ENCODE measurements around the gene GPR160. TPM values are rescaled to one million over a fixed set of nuclear protein-coding genes. Genes with fewer than 3 reads are reported as not detected.
"Not testable (repeated sequence)": the region's sequence is repeated elsewhere in the genome, so short reads cannot be mapped to it uniquely, and the experiment has no call there.

GPR160 gene
- total RNA-seq, 1 experiment from 2014 or later, result 0.40 TPM

GRCh38 chr3:170012683-170013400 is 25.0 kb upstream of the GPR160 start:
- H3K36me3 ChIP-seq, result no peaks in the 10 kb centered on the region
- no peaks in the 10 kb centered on the region for H3K27me3 ChIP-seq
- no peaks in the 10 kb centered on the region for H3K4me1 ChIP-seq
- no peak for DNase-seq
- no peak overlapping the region for H3K27ac ChIP-seq
- no peak overlapping the region for H3K4me3 ChIP-seq
- no peaks in the 10 kb centered on the region for H3K9me3 ChIP-seq (replicated peaks)

DNA sequence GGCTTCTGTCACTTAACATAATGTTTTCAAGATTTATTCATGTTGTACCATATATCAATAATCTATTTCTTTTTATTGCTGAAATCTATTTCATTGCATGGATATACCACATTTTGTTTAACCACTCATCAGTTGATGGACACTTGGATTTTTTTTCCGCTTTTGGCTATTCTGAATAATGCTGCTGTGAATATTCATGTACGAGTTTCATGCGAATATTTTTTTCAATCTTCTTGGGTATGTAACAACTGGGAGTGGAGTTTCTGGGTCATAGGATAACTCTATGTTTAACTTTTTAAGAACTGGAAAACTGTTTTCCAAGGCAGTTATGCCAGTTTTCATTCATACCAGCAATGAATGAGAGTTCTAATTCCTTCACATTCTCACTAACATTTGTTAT is 21.7 kb upstream of the GPR160 start:
- no peak for DNase-seq
- Histone ChIP-seq H3K4me3 (no peak overlapping the region), H3K27ac (no peak overlapping the region), H3K36me3 (no peaks in the 10 kb centered on the region), H3K27me3 (no peaks in the 10 kb centered on the region), H3K4me1 (no peaks in the 10 kb centered on the region), H3K9me3 (replicated peaks) (no peaks in the 10 kb centered on the region)

- not testable (repeated sequence) for H3K27ac ChIP-seq; H3K9me3 ChIP-seq (replicated peaks); H3K36me3 ChIP-seq; H3K27me3 ChIP-seq; H3K4me3 ChIP-seq; DNase-seq; H3K4me1 ChIP-seq
Measured at GRCh38 chr3:170019306-170019705, 18.5 kb upstream of the GPR160 start.

- Histone ChIP-seq H3K36me3 (no peaks in the 10 kb centered on the region), H3K4me1 (no peaks in the 10 kb centered on the region), H3K27me3 (no peaks in the 10 kb centered on the region), H3K27ac (no peak overlapping the region), H3K4me3 (no peak overlapping the region), H3K9me3 (replicated peaks) (no peaks in the 10 kb centered on the region)
- no peak for DNase-seq
Measured at GRCh38 chr3:170021083-170021482, 16.7 kb upstream of the GPR160 start.

DNA sequence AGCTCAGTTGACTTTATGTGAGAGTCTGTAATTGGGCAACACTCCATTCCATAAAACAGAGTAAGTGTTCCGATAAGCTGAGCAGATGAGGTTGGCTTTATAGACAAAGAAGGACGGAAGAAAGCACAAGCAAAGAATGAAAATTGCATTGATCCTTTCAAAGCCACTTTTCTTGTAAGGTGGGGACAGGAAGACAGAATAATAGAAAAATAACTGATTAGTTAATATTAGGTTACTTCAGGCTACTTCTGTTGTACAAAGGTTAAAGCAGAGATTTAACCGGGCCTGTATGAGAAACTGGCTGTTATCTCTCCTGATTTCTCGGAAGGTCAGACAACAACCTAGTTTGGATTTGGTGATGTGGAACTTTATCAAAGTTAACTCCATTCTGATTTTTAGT is 15.5 kb upstream of the GPR160 start:
- DNase-seq, result no peak
- Histone ChIP-seq H3K27ac (no peak overlapping the region), H3K4me3 (no peak overlapping the region), H3K4me1 (no peaks in the 10 kb centered on the region), H3K9me3 (replicated peaks) (no peaks in the 10 kb centered on the region), H3K36me3 (no peaks in the 10 kb centered on the region), H3K27me3 (no peaks in the 10 kb centered on the region)

DNA sequence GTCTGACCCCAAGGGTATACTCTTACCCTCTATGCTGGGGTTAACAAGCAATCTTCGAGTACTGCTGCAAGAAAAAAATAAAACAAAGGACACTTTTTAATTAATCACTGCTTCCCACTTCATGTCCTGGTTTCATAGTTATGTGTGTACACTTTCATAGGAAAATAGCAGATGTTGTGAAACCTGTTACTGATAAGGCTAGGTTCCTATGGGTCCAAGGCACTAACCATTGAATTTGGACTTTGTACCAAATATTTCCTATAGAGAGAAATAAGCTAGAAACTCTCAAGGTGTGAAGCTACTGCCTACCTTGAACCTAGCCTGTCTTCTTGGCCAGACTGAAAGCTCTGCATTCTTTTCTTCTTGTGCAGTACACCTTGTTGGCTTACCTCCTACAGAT is 14.6 kb upstream of the GPR160 start:
- Histone ChIP-seq H3K4me3 (no peak overlapping the region), H3K9me3 (replicated peaks) (no peaks in the 10 kb centered on the region), H3K4me1 (no peaks in the 10 kb centered on the region), H3K27ac (no peak overlapping the region), H3K27me3 (no peaks in the 10 kb centered on the region), H3K36me3 (no peaks in the 10 kb centered on the region)
- DNase-seq, result no peak

DNA sequence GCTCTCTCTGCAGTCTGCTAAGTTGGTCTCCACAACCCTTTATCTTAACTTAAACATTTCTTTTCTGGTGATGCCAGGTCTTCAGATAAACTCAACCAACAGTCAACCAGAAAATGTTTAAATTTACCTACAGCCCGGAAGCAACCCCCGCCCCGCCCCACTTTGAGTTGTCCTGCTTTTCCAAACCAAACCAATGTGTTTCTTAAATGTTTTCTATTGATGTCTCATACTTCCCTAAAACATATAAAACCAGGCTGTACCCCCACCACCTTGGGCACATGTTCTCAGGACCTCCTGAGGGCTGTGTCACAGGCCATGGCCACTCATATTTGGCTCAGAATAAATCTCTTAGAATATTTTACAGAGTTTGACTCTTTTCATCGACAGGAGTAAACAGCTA is 13.2 kb upstream of the GPR160 start:
- no peak for DNase-seq
- Histone ChIP-seq H3K4me3 (no peak overlapping the region), H3K27me3 (no peaks in the 10 kb centered on the region), H3K27ac (no peak overlapping the region), H3K4me1 (no peaks in the 10 kb centered on the region), H3K9me3 (replicated peaks) (no peaks in the 10 kb centered on the region), H3K36me3 (no peaks in the 10 kb centered on the region)

- H3K9me3 ChIP-seq (replicated peaks), result no peaks in the 10 kb centered on the region
- no peak for DNase-seq
- H3K27ac ChIP-seq, result no peak overlapping the region
- no peak overlapping the region for H3K4me3 ChIP-seq
- no peaks in the 10 kb centered on the region for H3K27me3 ChIP-seq
- no peaks in the 10 kb centered on the region for H3K4me1 ChIP-seq
- H3K36me3 ChIP-seq, result no peaks in the 10 kb centered on the region
Measured at GRCh38 chr3:170027233-170028102, 10.3 kb upstream of the GPR160 start.

DNA sequence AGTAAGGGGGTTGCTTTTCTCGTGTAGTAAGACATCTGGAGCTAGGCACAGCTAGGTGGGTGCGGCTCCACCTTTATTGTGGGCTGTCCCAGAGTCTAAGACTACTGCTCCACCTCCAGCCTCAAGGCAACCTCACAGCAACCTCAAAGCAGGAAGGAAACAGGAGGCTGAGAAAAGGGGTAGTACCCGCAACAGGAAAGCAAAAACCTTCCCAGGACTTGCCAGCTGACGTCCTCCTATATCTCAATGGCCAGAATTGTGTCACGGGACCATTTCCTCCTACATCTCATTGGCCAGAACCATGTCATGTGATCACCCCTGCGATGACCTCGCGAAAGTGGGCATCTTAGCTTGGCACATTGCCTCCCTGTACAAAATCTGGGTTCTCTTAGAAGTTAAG is 4.3 kb upstream of the GPR160 start:
- Histone ChIP-seq H3K9me3 (replicated peaks) (no peaks in the 10 kb centered on the region), H3K27ac (no peak overlapping the region), H3K27me3 (no peaks in the 10 kb centered on the region), H3K4me1 (no peaks in the 10 kb centered on the region), H3K4me3 (no peak overlapping the region), H3K36me3 (no peaks in the 10 kb centered on the region)
- DNase-seq, result no peak

DNA sequence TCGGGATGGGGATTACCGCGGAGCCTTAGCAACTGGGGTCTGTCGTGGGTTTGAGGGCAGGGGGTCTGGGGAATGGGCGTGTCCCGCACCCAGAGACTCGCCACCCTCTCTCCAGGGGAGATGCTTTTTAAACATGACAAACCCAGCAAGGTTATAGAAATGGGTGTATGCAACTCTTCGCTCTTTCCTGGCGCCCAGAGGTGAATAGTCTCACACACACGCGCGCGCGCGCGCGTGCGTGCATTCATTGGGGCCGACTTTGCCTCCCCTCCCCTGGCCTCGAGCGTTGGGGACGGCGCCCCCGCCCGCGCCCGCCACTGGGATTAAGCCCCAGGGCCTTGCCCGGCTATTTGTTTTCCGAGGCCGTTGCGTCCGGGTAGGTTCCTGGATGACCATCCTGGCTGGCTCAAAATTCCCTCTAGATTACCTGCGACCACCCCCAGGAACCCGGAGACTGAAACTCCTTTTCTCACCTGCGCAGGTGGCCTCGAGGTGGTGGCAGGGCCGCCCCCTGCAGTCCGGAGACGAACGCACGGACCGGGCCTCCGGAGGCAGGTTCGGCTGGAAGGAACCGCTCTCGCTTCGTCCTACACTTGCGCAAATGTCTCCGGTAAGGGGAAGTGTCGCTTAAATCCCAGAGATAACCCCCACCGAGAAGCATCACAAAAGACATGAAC is 777 bp downstream of the GPR160 start:
- no peaks in the 10 kb centered on the region for H3K4me1 ChIP-seq
- no peak for DNase-seq
- H3K27ac ChIP-seq, result no peak overlapping the region
- peak overlapping the region; percentile 54 for H3K4me3 ChIP-seq
- no peaks in the 10 kb centered on the region for H3K27me3 ChIP-seq
- H3K36me3 ChIP-seq, result no peaks in the 10 kb centered on the region
- no peaks in the 10 kb centered on the region for H3K9me3 ChIP-seq (replicated peaks)

DNA sequence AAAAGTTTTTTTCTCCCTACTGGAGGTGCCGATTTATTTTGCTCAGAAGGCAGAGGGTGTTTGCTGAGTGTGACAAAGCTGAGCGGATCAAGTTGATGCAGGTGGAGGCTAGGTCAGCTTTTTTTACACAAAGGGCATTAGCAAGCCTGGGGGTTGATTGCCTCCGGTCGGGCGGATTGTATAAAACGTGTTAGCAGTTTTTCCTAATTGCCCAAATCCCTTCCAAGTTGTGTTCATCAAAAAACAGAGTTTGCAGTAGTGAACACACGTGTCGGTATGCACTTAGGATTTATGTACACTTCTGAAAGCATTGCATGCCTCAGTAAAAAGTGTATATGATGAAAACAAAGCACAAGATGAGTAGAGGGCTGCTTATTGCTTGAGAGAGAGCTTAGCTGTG is 2.6 kb downstream of the GPR160 start:
- Histone ChIP-seq H3K27ac (no peak overlapping the region), H3K4me1 (no peaks in the 10 kb centered on the region), H3K9me3 (replicated peaks) (no peaks in the 10 kb centered on the region), H3K36me3 (no peaks in the 10 kb centered on the region), H3K4me3 (no peak overlapping the region), H3K27me3 (no peaks in the 10 kb centered on the region)
- no peak for DNase-seq

GRCh38 chr3:170043506-170043905 is 5.7 kb downstream of the GPR160 start:
- Histone ChIP-seq H3K9me3 (replicated peaks) (no peaks in the 10 kb centered on the region), H3K27ac (no peak overlapping the region), H3K4me3 (no peak overlapping the region), H3K36me3 (no peaks in the 10 kb centered on the region), H3K27me3 (no peaks in the 10 kb centered on the region), H3K4me1 (no peaks in the 10 kb centered on the region)
- no peak for DNase-seq

DNA sequence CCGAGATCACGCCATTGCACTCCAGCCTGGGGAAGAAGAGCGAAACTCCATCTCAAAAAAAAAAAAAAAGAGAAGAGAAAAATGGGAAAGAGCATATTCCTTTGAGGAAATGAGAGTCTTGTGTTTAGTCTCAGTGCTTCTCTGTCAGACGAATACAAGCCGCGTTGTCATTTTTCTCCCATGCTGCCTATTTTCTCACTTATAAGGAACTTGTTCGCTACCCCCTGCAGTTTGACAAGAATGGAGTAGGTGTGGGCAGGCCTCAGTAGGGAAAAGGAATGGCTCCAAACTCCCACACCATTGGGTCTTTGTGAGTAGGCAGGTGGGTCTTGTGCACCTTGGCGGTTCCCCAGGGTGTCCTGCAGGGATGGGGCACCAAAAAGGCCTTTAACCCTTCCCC is 6.5 kb downstream of the GPR160 start:
- Histone ChIP-seq H3K9me3 (replicated peaks) (no peaks in the 10 kb centered on the region), H3K36me3 (no peaks in the 10 kb centered on the region), H3K4me1 (no peaks in the 10 kb centered on the region), H3K4me3 (no peak overlapping the region), H3K27me3 (no peaks in the 10 kb centered on the region), H3K27ac (no peak overlapping the region)
- DNase-seq, result no peak

DNA sequence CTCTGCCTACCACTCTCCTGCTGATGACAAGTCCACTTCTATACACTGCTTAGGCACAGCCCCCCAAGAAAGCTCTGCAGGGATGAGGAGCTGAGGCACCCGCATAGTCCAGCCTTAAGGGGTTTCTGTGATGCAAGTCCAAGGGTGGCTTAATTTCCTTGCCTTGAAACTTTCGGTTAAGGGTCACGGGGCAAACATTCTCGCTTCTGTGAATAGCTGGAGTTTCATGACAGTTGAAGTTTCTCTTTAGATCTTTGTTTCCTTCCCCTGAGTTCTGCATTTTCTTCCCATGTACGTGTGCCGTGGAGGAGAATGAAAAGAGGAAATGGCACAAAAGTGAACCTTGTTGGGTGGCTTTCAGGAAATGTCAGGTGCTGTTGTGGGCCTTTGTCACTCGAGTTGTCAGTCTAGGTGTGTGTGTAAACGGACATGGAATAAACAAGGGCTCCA is 7.0 kb downstream of the GPR160 start:
- H3K36me3 ChIP-seq, result no peaks in the 10 kb centered on the region
- DNase-seq, result no peak
- H3K4me1 ChIP-seq, result no peaks in the 10 kb centered on the region
- no peak overlapping the region for H3K4me3 ChIP-seq
- H3K9me3 ChIP-seq (replicated peaks), result no peaks in the 10 kb centered on the region
- no peaks in the 10 kb centered on the region for H3K27me3 ChIP-seq
- H3K27ac ChIP-seq, result no peak overlapping the region
